Activated T-cell treated with anti-CD3 and anti-CD28 coated beads for 24 hours (primary cell): ENCODE results near the gene EXOC3.
"Not testable (repeated sequence)": the region's sequence is repeated elsewhere in the genome, so short reads cannot be mapped to it uniquely, and the experiment has no call there.

ENCODE experiments used
- DNase-seq: peaks from one replicate; pipeline ENCODE4 v3.0.0-alpha.2; 2020; ENCODE audit warnings: low read depth

Gene EXOC3

DNA sequence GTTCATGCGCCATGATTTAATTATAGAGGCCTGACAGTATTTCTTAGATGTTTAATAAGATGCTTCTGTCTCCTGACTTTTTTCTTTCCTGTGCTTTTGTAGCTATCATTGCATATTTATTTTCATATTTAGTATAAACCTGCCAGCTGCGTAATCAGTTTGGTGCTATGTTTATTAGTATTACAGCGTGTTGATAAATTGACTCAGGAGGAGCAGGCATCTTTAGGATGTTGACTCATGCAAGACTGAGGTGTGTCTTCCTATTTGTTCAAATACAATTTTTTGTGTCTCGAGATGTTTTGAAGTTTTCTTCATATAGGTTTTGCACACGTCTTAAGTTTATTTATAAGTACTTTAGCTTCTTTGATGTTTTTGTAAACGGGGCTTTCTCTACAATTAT, 35.9 kb upstream of the EXOC3 start:
- no peak for DNase-seq

DNA sequence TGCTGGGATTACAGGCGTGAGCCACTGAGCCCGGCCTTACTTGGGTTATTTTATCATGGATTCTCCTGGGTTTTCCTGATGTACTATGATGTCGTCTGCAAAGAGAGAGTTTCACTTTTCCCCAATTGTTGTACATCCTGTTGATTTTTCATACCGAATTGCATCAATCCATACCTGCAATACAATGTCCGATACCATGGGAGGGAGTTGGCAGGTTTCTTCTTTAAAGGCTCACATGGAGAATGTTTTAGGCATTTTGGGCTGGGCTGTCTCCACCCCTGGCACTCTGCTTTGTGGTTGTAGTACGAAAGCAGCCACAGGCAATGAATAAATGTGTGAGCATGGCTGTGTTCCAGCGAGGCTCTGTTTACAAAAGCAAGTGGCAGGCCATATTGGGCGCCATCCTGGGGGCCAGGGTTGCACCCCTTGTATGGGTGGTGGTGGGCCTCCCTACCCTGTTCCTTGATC, 35.1 kb upstream of the EXOC3 start:
- no peak for DNase-seq

DNA sequence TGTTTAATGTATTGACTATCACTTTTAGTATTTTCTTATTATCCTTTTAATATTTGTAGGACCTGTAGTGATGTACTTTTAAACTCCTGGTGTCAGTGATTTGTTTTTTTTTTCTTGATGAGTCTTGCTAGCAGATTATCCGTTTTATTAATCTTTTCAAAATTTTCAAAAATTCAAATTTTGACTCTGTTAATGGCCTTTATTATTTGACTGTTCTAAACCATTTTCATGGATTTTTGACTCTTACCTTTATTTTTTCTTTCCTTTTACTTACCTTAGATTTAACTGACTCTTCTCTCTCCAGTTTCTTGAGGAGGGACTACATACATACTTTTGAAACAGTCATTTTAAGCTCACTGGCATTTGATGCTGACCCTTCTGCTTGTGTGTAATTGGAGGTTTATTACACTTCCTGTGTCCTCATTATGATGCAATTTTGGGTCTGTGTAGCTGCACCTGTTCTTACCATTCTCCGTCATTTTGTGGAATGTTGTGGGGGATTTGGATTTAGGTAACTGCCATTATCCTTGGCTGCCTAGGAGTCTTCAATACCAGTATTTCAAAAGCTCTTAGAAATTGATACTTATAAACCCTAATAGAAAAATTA, 32.0 kb upstream of the EXOC3 start:
- DNase-seq = no peak

DNA sequence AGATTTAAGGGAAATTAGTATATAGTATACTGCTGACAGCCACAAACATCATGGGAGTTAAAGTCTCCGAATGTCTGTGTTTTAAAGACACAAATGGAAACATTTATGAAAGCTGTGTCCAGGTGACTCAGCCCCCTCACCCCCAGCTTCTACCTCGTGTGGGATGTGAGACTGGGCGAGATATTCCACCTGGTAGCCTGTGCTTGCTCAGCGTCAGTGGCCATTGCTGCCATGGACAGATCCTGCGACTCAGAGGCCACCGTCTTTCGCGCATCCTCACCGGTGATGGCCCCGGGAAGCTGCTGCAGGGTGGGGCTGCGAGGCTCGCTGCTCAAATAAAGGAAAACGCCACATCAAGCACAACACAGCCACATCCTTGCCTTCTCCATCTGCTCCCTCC, 31.2 kb upstream of the EXOC3 start:
- DNase-seq = peak; percentile 38

DNA sequence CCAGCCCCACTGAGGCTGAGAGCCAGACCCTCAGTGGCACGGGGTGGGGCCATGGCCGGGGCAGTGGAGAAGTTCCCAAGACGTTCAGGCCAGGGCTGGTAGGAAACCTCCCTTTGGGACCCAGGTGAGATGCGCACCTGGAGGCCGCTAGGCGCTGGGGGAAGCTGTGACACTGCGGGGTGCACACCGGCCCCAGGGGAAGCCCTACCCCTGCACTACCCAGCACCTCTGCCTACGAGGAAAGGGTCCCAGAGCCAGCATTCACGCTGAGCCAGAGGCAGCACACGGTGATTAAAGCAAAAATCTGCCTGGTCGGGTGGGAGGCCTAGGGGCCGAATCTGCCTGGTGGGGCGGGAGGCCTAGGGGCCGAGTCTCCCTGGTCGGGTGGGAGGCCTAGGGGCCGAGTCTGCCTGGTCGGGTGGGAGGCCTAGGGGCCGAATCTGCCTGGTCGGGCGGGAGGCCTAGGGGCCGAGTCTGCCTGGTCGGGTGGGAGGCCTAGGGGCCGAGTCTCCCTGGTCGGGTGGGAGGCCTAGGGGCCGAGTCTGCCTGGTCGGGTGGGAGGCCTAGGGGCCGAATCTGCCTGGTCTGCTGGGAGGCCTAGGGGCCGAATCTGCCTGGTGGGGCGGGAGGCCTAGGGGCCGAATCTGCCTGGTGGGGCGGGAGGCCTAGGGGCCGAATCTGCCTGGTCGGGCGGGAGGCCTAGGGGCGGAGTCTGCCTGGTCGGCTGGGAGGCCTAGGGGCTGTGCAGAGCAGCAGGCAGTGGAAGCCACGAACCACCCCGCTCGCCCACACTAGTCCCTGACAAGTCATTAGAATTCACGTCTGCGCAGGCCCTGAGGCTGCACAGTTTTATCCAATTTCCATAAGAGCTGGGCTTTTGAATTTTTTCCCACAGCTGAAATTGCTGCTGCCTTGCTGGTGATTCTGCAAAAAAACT, 27.7 kb upstream of the EXOC3 start:
- not testable (repeated sequence) for DNase-seq

DNA sequence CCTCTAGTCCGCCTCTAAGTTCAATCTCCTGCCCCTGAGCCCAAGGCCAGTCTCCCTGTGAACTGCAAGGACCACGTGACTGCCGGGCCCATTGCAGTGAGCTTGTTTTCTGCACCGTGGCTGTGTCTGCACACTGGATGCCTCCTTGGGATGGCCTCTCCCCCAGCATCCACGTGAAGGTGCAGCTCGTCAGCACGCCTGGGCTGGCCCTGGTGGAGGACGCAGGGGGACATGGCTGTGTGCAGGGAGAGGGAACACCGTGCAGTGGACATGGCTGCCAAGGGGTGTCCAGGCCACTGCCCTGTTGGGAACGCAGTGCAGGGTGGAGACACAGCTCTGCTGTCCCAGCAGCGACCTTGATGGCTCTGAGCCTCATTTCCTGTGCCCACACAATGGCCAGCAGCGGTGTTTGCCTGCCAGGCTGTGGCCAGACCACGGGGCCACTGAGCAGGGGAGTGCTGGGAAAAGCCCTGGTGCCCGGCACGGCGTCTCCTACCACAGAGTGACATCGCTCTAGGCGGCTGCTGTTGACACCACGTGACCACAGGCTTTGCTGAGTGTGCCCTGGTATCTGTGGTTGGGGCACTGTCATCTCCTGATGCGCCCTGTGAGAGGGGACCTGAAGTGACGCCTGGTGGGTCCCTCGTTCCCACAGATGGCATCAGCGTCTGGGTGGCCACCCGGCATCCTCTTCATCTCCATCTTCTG, 26.9 kb upstream of the EXOC3 start:
- DNase-seq = no peak

DNA sequence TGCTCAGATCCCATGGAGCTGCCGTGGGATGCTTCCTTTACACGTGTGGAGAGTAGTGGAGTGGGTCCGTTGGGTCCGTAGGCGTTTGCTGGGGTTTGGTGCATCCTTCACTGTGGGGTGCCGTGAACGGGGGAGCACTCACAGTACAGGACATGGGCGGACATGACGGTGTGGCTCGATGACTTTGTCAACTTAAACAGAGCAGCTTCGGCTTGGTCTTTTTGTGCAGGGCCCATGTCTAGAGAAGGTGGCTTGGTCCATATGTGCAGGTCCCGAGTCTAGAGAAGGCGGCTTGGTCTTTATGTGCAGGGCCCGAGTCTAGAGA, 26.4 kb upstream of the EXOC3 start:
- no peak for DNase-seq

DNA sequence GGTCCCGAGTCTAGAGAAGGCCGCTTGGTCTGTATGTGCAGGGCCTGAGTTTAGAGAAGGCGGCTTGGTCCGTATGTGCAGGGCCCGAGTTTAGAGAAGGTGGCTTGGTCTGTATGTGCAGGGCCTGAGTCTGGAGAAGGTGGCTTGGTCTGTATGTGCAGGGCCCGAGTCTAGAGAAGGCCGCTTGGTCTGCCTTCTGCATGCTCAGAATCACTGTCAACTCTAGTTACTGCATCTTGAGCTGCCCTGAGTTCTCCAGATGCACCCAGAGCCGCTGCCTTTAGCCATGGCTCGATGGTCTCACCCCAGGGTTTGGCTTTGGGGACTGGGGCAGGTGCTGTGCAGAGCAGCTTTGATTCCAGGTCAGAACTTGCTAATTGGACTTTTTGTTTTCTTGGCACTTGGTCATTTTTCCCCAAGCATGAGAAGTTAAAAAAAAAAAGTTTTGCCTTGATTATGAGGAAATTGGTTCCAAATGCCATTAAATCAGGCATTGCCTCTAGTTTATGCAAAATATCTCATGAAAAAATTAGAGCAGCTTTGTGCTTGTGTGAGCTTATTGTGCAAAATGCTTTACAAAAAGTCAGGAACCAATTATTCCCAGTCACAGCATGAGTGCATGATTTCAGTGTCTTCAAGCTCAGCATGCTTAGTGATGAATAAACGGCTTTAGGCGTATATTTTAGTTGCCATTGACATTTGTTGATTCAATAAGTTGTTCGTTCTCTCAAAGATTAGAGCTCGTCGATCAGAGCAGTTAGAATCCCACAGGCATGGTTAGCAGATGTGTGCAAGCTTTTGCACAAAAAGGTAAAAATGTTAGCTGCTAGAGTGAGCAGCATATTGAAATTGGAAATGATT, 25.4 kb upstream of the EXOC3 start:
- DNase-seq = no peak

DNA sequence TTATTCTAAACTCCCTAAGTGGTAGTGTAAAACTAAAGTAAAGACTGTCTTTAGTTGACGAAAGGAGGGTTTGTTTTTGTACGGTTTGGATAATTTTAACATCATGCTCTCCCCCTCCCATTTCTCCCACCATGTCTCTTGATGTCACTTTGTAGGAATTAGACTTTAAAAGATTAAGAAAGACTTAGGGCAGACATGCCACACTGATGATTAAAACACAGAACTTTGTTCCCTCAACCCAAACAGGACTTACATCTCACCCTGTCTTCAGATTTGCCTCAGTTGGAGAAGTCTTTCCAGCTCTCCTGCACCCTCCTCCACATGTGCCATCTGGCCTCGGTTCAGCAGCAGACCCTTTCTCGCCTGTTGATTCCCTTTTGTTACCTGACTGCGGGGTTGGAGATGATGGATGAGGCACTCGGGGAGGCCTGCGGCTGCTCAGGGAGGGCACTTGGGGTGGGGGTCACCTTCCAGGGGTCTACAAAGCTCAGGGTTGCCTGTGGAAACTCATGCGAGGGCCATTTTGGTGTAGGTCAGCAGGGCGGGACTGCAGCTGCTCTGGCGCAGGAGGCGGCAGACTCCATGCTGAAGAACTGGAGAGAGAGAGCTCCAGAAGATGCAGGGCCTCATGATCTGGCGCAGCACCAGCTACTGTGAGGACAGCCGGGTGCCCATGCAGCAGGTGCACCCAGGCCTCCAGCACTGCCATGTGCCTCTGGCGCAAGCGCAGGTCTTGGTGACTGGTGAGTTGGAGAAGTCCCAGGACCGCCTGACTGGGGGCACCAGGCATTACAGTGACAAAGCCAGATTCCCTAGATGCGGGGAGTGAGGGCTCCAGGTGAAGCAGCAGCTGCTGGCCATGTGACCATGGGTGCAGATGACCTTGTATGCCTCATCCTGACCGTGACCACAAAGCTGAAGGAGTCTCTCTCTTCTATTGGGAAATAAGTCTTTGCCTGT, 24.5 kb upstream of the EXOC3 start:
- DNase-seq = no peak

DNA sequence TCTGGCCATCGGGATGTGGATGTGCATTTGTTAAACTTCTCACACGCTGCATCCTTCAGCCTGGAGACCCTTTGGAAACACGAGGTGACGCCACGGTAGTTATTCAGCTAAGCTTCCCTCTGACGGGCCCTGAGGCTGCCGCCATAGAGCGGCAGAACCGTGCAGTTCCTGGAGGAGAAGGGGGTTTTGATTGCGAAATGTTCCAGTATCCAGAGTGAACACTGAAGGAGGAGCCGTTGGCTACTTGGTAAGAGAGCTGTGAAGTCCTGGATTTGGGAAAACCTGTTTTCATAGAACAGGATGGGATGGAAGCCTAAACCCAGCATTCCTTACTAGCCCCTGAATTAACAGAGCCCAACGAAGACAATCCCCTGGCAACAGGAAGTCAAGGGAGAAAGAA, 23.0 kb upstream of the EXOC3 start:
- DNase-seq = no peak

DNA sequence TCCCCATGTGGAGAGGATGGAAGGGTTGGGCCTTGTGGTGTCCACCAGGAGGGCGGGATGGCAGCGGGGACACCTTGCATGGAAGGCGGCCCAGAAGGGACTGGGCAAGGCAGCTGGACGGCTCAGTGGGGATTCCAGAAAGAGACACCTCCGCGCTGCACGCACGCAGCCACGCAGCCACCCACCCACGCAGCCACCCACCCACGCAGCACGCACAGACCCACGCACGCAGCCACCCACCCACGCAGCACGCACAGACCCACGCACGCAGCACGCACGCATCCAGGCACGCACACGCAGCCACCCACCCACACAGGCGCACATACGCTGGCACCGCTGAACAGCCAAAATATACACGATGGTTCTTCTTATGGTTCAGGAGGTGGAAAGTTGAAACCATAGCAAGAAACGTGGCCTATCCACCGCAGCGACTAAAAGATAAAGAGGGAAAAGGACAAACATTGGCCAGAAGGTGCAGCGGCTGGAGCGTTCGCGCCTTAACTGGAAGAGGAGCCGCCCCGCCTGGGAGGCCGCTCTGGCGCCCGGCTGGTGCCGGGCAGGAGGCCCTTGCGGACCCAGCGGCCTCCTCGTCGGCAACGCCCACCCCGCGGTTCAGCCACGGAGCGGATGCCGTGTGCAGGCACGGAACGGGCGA, 22.2 kb upstream of the EXOC3 start:
- no peak for DNase-seq

DNA sequence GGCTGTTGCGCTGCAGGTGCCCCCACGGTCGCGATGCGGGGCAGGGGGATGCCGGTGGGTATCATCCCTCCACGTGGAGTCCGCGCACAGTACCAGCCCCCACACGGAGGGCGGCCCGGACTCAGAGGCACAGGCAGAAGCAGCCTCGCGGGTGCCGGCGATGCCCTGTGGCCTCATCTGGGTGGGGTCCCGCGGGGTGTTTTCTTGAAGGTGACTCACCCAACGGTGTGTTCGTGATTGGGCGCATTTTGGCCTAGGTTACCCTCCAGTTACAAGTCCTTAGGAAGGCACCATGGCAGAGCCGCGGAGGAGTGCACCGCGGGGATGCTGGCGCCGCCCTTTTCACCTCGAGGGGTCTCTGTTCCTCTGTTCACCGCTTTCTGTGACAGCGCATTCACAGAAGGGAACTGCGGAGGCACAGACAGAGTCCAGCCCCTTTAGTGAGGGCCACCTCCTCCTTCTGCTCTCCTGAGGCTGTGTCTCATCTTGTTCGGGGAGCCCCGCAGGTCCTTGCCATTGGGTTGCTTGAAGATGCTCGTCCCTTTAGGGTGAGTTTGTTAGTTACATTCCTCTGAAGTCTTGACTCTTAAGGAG, 21.6 kb upstream of the EXOC3 start:
- no peak for DNase-seq

DNA sequence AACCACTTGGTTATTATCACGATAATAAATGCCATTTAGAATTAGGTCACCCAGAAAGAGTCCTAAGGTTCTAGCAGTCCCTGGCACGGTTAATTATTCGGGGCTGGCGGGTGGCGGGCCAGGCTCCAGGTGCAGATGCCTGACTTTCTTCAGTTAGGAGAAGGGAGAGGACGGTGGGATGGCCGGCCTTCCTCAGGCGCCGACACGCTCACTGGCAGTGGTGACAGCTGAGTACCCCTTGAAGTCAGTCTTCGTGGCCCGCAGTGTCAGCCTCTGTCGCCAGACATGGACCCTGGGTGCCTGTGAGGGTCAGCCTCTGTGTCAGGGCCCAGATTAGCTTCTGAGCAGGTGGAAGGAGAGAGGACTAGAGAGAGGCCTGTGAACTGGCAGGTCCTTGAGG, 21.1 kb upstream of the EXOC3 start:
- no peak for DNase-seq

DNA sequence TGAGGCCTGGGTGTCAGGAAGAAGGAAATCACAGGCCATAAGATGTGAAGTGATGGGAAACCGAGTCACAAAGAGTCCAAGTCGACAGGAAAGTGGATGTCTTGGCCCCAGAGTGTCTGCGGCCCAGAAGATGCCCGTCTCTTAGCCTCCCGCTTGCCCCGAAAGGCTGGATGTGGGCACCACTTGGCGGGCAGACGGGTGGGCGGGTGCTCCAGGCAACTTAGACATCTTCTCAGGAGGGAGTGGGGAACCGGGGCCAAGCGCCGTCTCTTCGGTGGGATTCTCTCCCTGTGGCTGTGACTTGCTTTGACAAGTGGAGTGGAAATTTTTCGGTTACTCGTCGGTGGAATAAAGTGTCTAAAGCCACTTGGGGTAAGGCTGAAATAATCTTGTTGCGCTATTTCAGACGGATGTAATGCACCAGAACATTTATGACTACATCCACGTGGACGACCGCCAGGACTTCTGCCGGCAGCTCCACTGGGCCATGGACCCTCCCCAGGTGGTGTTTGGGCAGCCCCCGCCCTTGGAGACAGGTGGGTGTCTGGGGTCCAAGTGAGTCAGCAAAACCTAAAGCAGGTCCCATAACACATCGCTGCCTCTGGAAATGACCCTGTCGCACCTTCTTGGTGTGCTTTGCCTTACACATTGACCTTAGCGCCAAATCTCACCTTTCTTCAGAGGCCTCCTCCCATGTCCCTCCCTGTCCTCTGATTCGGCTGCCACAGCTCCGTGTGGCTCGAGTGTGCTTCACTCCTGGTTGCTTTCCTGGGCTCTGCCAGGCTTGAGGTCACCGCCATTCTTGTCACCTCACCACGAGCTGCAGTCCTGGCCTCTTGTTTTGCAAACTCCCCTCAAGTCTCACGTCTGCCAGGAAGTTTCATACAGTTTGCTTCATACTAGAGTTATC, 20.4 kb upstream of the EXOC3 start:
- no peak for DNase-seq

DNA sequence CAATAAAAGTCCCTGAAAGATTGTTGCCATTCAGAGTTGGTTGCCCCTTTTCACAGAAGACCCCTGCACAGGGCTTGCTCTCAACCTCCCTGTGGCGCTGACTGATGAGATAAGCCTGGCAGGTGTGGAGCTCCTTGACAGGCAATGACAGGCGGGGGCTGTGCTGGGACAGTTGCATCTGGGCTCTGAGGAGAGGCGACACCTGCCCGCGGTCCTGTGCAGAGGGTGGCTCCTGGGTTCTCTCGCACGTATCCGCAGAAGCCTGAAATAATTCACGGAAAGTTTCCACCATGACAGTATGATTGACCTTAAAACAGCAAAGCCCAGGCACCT, 19.8 kb upstream of the EXOC3 start:
- no peak for DNase-seq

DNA sequence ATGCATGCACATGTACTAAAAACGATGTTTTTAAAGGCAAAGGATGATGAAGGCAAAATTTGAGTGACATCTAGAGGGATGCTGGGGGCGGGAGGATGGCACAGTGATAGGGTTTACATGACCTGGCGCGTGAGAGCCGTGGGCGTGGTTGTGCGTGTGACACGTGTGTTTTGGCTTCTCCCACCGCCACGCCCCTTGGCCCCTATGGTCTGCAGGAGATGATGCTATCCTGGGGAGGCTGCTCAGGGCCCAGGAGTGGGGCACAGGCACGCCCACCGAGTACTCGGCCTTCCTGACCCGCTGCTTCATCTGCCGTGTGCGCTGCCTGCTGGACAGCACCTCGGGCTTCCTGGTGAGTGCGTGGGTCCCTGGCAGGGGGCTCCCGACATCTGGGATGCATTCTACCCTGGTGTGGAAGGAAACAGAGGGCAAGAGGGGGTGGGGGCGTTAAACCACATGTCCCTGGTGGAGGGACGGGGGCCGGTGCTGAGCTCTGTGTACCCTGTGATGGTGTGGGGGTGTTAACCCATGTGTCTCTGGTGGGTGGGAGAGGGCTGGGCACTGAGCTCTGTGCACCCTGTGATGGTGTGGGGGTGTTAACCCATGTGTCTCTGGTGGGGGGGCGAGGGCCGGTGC, 19.2 kb upstream of the EXOC3 start:
- DNase-seq = no peak

DNA sequence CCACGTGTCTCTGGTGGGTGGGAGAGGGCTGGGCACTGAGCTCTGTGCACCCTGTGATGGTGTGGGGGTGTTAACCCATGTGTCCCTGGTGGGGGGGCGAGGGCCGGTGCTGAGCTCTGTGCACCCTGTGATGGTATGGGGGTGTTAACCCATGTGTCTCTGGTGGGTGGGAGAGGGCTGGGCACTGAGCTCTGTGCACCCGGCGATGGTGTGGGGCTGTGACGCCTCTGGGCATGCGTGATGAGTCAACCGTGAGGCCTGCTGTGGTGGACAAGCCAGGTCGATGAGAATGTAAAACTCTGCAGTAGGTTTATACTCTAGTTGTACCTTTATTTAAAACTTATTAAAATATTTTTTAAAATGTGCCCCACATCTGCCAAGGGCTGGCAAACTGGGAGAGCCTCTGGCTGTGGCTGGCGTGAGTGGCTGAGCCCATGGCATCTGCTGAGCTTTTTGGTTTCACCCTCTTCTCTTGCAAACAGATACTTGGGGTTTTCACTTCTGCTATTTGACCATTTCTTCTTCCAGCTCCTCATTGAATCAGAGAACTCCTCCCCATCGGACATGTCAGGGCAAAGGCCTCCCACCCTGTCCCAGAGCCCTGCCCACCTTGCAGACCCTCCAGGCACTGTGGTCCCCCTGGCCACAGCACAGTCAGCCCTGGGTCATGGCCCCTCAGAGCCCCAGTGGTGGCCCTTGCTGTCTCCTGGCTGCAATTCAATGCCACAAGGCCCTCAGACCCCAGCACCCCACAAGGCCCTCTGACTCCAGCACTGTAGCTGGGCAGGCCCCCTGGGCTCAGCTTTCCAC, 18.5 kb upstream of the EXOC3 start:
- DNase-seq = no peak

DNA sequence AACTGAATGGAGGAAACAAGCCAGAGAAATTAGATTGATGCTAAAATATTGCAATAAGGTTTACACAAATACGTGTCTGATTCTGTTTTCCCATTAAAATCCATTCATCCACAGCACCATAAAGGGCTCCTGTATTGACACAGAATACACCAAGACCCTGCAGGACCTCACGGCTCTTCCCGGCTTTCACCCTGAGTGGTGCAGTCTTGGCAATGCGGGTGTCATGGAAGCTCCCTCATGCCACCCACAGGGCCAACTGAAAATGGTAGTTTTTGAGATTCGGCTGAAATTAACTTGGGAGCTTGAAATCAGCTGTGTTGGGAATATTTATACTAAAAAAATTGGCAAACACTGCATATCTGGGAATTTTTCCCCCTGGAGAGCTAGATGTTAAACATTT, 17.3 kb upstream of the EXOC3 start:
- DNase-seq = no peak
